Keratinocyte (primary cell): Measurements from ENCODE around the gene UBQLN4. TPM values are rescaled to one million over a fixed set of nuclear protein-coding genes. Genes with fewer than 3 reads are reported as not detected.

Source experiments
- DNase-seq: peaks from one replicate; pipeline ENCODE4 v3.0.0-alpha.2; 2011; ENCODE audit warnings: low read depth, missing footprints, low spot score
- FAIRE-seq: peaks from 2 replicates; lab custom pipeline; 2011; peaks lifted over from hg19 to GRCh38; lab: Jason Lieb, UNC
- H2AFZ ChIP-seq: 2 replicates; pipeline ENCODE4 v1.6.0; 2012; ENCODE audit warnings: low read length, control low read depth, inconsistent platforms; ENCODE audit not compliant: control insufficient read depth
- H3K27ac ChIP-seq: 2 replicates; pipeline ENCODE4 v1.5.1; 2011; ENCODE audit warnings: low read length; ENCODE audit not compliant: control insufficient read depth, insufficient read depth
- H3K27me3 ChIP-seq: 3 replicates; pipeline ENCODE4 v1.6.0; 2011; ENCODE audit warnings: low read length; ENCODE audit not compliant: control insufficient read depth, insufficient read depth; ENCODE audit errors: extremely low read depth
- H3K36me3 ChIP-seq, 2 experiments: 2 replicates in 1 of 2; 3 replicates in 1 of 2; pipeline ENCODE4 v1.5.1; 2011; ENCODE audit warnings: low read length in 2 of 2, mild to moderate bottlenecking in 1 of 2; ENCODE audit not compliant: control insufficient read depth in 2 of 2, insufficient read depth in 2 of 2; ENCODE audit errors: extremely low read depth in 1 of 2
- H3K4me1 ChIP-seq: 3 replicates; pipeline ENCODE4 v1.5.1; 2011; ENCODE audit warnings: low read length; ENCODE audit not compliant: control insufficient read depth, insufficient read depth; ENCODE audit errors: extremely low read depth
- H3K4me2 ChIP-seq: 3 replicates; pipeline ENCODE4 v1.6.0; 2011; ENCODE audit warnings: low read depth, low read length; ENCODE audit not compliant: control insufficient read depth, insufficient read depth; ENCODE audit errors: extremely low read depth
- H3K4me3 ChIP-seq, 3 experiments: fragments of 200-600 bp in 1 of 3; sonication (generic) in 1 of 3; 2 replicates in 2 of 3; 3 replicates in 1 of 3; pipeline ENCODE4 v1.5.1; 2011 to 2016; ENCODE audit warnings: low read length in 3 of 3, mild to moderate bottlenecking in 3 of 3, control low read depth in 2 of 3, inconsistent platforms in 1 of 3, low read depth in 1 of 3, mixed read lengths in 1 of 3, mixed run types in 1 of 3, moderate library complexity in 1 of 3; ENCODE audit not compliant: control insufficient read depth in 2 of 3, insufficient read depth in 2 of 3; ENCODE audit errors: extremely low read depth in 1 of 3
- H3K79me2 ChIP-seq: 2 replicates; pipeline ENCODE4 v1.6.0; 2012; ENCODE audit warnings: low read length; ENCODE audit not compliant: control insufficient read depth, insufficient read depth
- H3K9ac ChIP-seq: 3 replicates; pipeline ENCODE4 v1.6.0; 2011; ENCODE audit warnings: low read length; ENCODE audit not compliant: control insufficient read depth, insufficient read depth; ENCODE audit errors: extremely low read depth
- H3K9me1 ChIP-seq: 3 replicates; pipeline ENCODE4 v1.6.0; 2011; ENCODE audit warnings: low read length; ENCODE audit not compliant: control insufficient read depth, insufficient read depth; ENCODE audit errors: extremely low read depth
- H3K9me3 ChIP-seq: 2 replicates; pipeline ENCODE4 v1.5.1; 2012; ENCODE audit warnings: low read depth, low read length; ENCODE audit not compliant: control insufficient read depth
- H4K20me1 ChIP-seq: 3 replicates; pipeline ENCODE4 v1.6.0; 2011; ENCODE audit warnings: low read length; ENCODE audit not compliant: control insufficient read depth, insufficient read depth; ENCODE audit errors: extremely low read depth
- EZH2 ChIP-seq: IDR thresholded peaks from one replicate; pipeline ENCODE4 v1.6.1; 2012; ENCODE audit warnings: inconsistent platforms, mild to moderate bottlenecking, low read length, moderate library complexity
- dilution Hi-C: fragments of 300-500 bp; cut with MboI; formaldehyde crosslinking; loops from one replicate; pipeline ENCODE4 v1.7.0; 2020; ENCODE audit warnings: low sequenced_read_pairs; ENCODE audit not compliant: extremely low pct_ligation_motif_present
- polyA plus RNA-seq, 5 experiments: library from polyadenylated mRNA; depleted of rRNA in 3 of 5; stranded (reverse) in 3 of 5; stranded (forward) in 1 of 5; unstranded in 1 of 5; fragments of >200 nt; gene quantifications; 1 replicate in 1 of 5; 2 replicates in 3 of 5; 3 replicates in 1 of 5; pipeline versions ENCODE4 v1.2.1 to v1.2.3, GENCODE V29; 2011 to 2012; ENCODE audit warnings: missing spikeins in 2 of 5, low read depth in 1 of 5, low replicate concordance in 1 of 5
- TF ChIP-seq, protein P1 (sequence below), 3 experiments: IDR thresholded peaks in 1 of 3; conservative IDR thresholded peaks in 1 of 3; optimal IDR thresholded peaks in 1 of 3; 2 replicates in 2 of 3; 3 replicates in 1 of 3; pipeline versions ENCODE3 to v1.5.1; 2011; ENCODE audit warnings: low read length in 3 of 3, mild to moderate bottlenecking in 3 of 3, moderate library complexity in 2 of 3, control low read depth in 1 of 3, inconsistent platforms in 1 of 3; ENCODE audit not compliant: insufficient read depth in 2 of 3; ENCODE audit errors: extremely low read depth in 1 of 3

UBQLN4 gene
- polyA plus RNA-seq, 1 donor (not counting 4 experiments of a cell fraction or from before 2014, with no cell fraction given), result 35.8 TPM

DNA sequence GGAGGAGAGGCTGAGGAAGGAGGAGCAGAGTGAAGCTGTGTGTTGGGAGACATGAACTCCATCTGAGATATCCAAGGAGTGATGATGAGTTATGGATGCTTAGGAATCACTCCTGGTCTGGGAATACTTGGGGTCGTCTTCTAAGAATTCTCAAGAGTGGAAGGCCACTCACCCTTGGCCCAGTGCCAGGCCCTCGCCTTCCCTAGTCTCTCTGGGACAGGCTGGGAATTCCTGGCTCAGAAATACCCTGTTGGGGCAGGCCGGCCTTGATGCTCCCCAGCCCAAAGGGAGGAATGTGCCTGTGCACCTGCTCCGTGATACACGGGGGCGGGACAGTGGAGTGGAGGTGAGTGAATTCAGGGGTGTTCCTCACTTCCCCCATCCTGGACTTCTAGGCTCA, 48.3 kb upstream of the UBQLN4 start:
- H3K4me2 ChIP-seq, result peak overlapping the region; percentile 2
- no peak for DNase-seq
- dilution Hi-C loops, result no loop called here

DNA sequence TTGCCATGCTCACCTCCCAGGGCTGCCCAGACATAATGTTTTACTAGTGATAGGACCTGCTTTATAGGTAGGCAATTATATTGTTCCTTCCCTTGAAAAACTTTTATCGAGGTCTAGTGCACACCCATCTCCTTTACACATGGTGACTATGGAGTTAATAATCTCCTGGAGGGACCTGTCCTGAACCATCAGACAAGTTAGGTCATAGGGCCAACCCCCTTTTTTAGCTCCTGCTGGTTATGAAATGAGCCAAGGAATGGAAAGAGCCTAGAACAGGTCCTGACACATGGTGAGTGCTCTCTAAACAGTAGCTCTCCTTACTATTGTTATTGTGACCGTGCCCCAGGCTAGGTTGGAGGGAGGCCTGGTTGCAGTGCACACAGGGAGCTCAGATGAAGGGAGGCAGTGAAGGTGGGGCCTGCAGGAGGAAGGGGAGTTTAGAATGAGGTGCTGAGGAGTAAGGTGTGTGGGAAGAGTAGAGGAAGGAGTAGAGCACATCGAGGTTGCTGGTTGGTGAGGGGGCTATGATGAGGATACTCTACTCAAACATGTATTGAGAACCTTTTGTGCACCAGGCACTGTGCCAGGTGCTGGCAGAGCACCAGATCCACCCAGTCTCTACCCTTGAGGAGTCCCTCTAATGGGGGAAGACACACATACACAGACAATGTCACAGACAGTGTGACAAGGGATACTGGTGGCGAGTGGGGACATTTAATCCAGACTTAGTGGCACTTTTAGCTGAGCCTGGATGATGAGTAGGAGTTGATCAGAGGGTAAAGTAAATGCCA, 46.8 kb upstream of the UBQLN4 start:
- no peak overlapping the region for H3K9ac ChIP-seq
- H3K27ac ChIP-seq, result no peak overlapping the region
- H3K9me3 ChIP-seq, result no peaks in the 10 kb centered on the region

More for the DNA sequence above, 48.3 kb upstream of the UBQLN4 start:
- Histone ChIP-seq H3K27me3 (no peaks in the 10 kb centered on the region), H3K4me1 (peaks cover 71% of the 10 kb centered on the region), H3K27ac (no peak overlapping the region), H3K36me3 (no peaks in the 10 kb centered on the region), H2AFZ (no peak overlapping the region), H3K9ac (no peak overlapping the region), H3K4me3 (no peak overlapping the region), H3K79me2 (peaks cover 2% of the 10 kb centered on the region), H3K9me1 (peaks cover 2% of the 10 kb centered on the region), H4K20me1 (no peaks in the 10 kb centered on the region), H3K9me3 (no peaks in the 10 kb centered on the region)
- TF ChIP-seq, protein P1, sequence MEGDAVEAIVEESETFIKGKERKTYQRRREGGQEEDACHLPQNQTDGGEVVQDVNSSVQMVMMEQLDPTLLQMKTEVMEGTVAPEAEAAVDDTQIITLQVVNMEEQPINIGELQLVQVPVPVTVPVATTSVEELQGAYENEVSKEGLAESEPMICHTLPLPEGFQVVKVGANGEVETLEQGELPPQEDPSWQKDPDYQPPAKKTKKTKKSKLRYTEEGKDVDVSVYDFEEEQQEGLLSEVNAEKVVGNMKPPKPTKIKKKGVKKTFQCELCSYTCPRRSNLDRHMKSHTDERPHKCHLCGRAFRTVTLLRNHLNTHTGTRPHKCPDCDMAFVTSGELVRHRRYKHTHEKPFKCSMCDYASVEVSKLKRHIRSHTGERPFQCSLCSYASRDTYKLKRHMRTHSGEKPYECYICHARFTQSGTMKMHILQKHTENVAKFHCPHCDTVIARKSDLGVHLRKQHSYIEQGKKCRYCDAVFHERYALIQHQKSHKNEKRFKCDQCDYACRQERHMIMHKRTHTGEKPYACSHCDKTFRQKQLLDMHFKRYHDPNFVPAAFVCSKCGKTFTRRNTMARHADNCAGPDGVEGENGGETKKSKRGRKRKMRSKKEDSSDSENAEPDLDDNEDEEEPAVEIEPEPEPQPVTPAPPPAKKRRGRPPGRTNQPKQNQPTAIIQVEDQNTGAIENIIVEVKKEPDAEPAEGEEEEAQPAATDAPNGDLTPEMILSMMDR (optimal IDR thresholded peaks at IDR 0.05 in 1 of 3, IDR thresholded peaks at IDR 0.05 in 1 of 3, conservative IDR thresholded peaks at IDR 0.05 in 1 of 3; ENCODE audit: extremely low read depth in 1 of 3, insufficient read depth in 2 of 3, low read length in 3 of 3), result no peak
- TF ChIP-seq EZH2, result no peak
- FAIRE-seq, result no peak

More for the DNA sequence above, 46.8 kb upstream of the UBQLN4 start:
- peaks cover 2% of the 10 kb centered on the region for H3K9me1 ChIP-seq
- no peak overlapping the region for H2AFZ ChIP-seq
- no peak overlapping the region for H3K4me3 ChIP-seq
- H3K4me2 ChIP-seq, result peak overlapping the region; percentile 31
- peaks cover 72% of the 10 kb centered on the region for H3K4me1 ChIP-seq
- peaks cover 2% of the 10 kb centered on the region for H3K79me2 ChIP-seq
- TF ChIP-seq, protein P1 (optimal IDR thresholded peaks at IDR 0.05 in 1 of 3, IDR thresholded peaks at IDR 0.05 in 1 of 3, conservative IDR thresholded peaks at IDR 0.05 in 1 of 3; ENCODE audit: extremely low read depth in 1 of 3, insufficient read depth in 2 of 3, low read length in 3 of 3), result no peak
- TF ChIP-seq EZH2, result no peak
- FAIRE-seq, result no peak
- no peaks in the 10 kb centered on the region for H3K36me3 ChIP-seq
- H3K27me3 ChIP-seq, result no peaks in the 10 kb centered on the region
- H4K20me1 ChIP-seq, result no peaks in the 10 kb centered on the region
- dilution Hi-C loops, result no loop called here
- no peak for DNase-seq
